K562 (cell line): ENCODE measurements around the gene CYP2R1. TPM values are rescaled to one million over a fixed set of nuclear protein-coding genes. Genes with fewer than 3 reads are reported as not detected.

ENCODE experiments used
- ATF4 ChIP-seq: fragments of 450-650 bp; formaldehyde crosslinking; IDR thresholded peaks from 2 replicates; pipeline ENCODE4 v1.4.0; 2022; ENCODE audit warnings: mild to moderate bottlenecking, moderate library complexity
- CCAR2 ChIP-seq: fragments of 200-400 bp; formaldehyde crosslinking; IDR thresholded peaks from 2 replicates; pipeline ENCODE4 v1.6.1; 2017; ENCODE audit warnings: mild to moderate bottlenecking, low read depth, low read length
- FUS ChIP-seq: fragments of 200-400 bp; formaldehyde crosslinking; optimal IDR thresholded peaks from 2 replicates; pipeline ENCODE3; 2017; ENCODE audit warnings: low read depth, low read length
- KDM4B ChIP-seq, 2 experiments: fragments of 450-650 bp in 1 of 2; sonication (generic) in 1 of 2; IDR thresholded peaks; 2 replicates each; pipeline ENCODE4 v1.6.1; 2016 to 2017; ENCODE audit warnings: borderline replicate concordance in 2 of 2, antibody characterized with exemption in 1 of 2, low read depth in 1 of 2, mild to moderate bottlenecking in 1 of 2
- MGA ChIP-seq: fragments of 450-650 bp; IDR thresholded peaks from 2 replicates; pipeline ENCODE4 v1.6.1; 2016; ENCODE audit warnings: mild to moderate bottlenecking, moderate library complexity
- SMARCB1 ChIP-seq: IDR thresholded peaks from 2 replicates; pipeline ENCODE4 v1.6.1; 2011; ENCODE audit warnings: improper control_type of control experiment, low read depth; ENCODE audit not compliant: insufficient read length
- SRSF9 ChIP-seq: fragments of 200-400 bp; formaldehyde crosslinking; IDR thresholded peaks from 2 replicates; pipeline ENCODE4 v1.6.1; 2017; ENCODE audit warnings: low read depth, low read length, borderline replicate concordance
- USF2 ChIP-seq: sonication (generic); formaldehyde crosslinking; IDR thresholded peaks from 2 replicates; pipeline ENCODE4 v1.5.0; 2020; ENCODE audit warnings: missing genetic modification reagents
- ZNF668 ChIP-seq: fragments of 250-450 bp; sonication (Bioruptor Pico); IDR thresholded peaks from 2 replicates; pipeline ENCODE4 v1.8.0; 2022; ENCODE audit warnings: mild to moderate bottlenecking, inconsistent platforms
- polyA plus RNA-seq, 8 experiments: library from polyadenylated mRNA; depleted of rRNA in 4 of 8; stranded (reverse) in 5 of 8; unstranded in 3 of 8; fragments of >200 nt; fragmentation: Nextera tagmentation in 2 of 8; fragmentation: Illumina TruSeq in 1 of 8; extraction: Ambion mirVana in 2 of 8; extraction: Trizol in 1 of 8; gene quantifications; 2 replicates each; pipeline versions ENCODE4 v1.2.1 to v1.2.3, GENCODE V29; 2011 to 2014; ENCODE audit warnings: inconsistent platforms in 1 of 8, missing spikeins in 1 of 8
- total RNA-seq, 7 experiments: library from RNA; depleted of rRNA in 6 of 7; stranded (reverse); fragments of >200 nt in 6 of 7; fragmentation: Illumina TruSeq in 2 of 7; extraction: Trizol in 2 of 7; gene quantifications; 2 replicates each; pipeline versions ENCODE4 v1.2.1 to v1.2.3, GENCODE V29; 2011 to 2021; ENCODE audit warnings: low replicate concordance in 1 of 7

Gene CYP2R1
- total and polyA plus RNA-seq, 9 of the 15 experiments (the other 6 are each of a cell fraction or from before 2014, with no cell fraction given), result 19.4 to 40.5 (median 29.4) TPM

GRCh38 chr11:14891143-14892035 lies 642 bp downstream of the CYP2R1 start (continued):
- TF ChIP-seq ATF4 (CRISPR knock-in tag), result peak; percentile 11; the same call in 1 of the 2 replicates
- 0 out of 2 replicates have a peak, but pooled peaks have one; percentile 43 for TF ChIP-seq ZNF668 (CRISPR knock-in tag)
- no peak for TF ChIP-seq CCAR2
- peak in 1 of 2 experiments; percentile 82; a peak in 2 of 4 replicates for TF ChIP-seq KDM4B (IDR thresholded peaks at IDR 0.05; ENCODE audit: borderline replicate concordance in 2 of 2, low read depth in 1 of 2)
- no peak for TF ChIP-seq FUS
- TF ChIP-seq SMARCB1, result no peak
- TF ChIP-seq SRSF9, result no peak
- peak; percentile 100 for TF ChIP-seq MGA
- no peak for TF ChIP-seq USF2 (CRISPR knock-in tag)
